HL-60 (cell line): ENCODE measurements around the gene SEMA6B.
A peak's percentile ranks its signal among the peaks of the same experiment; 100 is the strongest.

ENCODE experiments used
- DNase-seq, 2 experiments: peaks; one replicate each; pipeline ENCODE4 v3.0.0-alpha.2; 2010 to 2020; ENCODE audit warnings: low read depth in 1 of 2, low spot score in 1 of 2
- H3K27ac ChIP-seq: fragments of 250-450 bp; sonication (Bioruptor Pico); replicated peaks from 2 replicates; pipeline ENCODE4 v1.5.1; 2020; ENCODE audit warnings: mild to moderate bottlenecking, moderate library complexity
- H3K27me3 ChIP-seq: fragments of 250-450 bp; sonication (Bioruptor Pico); 2 replicates; pipeline ENCODE4 v1.5.1; 2021; ENCODE audit warnings: mild to moderate bottlenecking, moderate library complexity; ENCODE audit not compliant: insufficient read depth, poor library complexity, severe bottlenecking
- H3K4me3 ChIP-seq: replicated peaks from 2 replicates; pipeline ENCODE4 v1.5.1; 2011; ENCODE audit warnings: mild to moderate bottlenecking, control low read depth, low read length; ENCODE audit not compliant: insufficient read depth
- GABPA ChIP-seq: IDR thresholded peaks from 2 replicates; pipeline ENCODE4 v1.6.1; 2012; ENCODE audit warnings: low read depth
- POLR2AphosphoS5 ChIP-seq: IDR thresholded peaks from 2 replicates; pipeline ENCODE4 v1.6.1; 2012; ENCODE audit warnings: low read depth
- SPI1 ChIP-seq: IDR thresholded peaks from 2 replicates; pipeline ENCODE4 v1.6.1; 2012; ENCODE audit warnings: low read depth, mild to moderate bottlenecking, borderline replicate concordance
- TF ChIP-seq, protein P1 (sequence below): IDR thresholded peaks from one replicate; pipeline ENCODE4 v1.5.1; 2011; ENCODE audit warnings: low read length, control low read depth, inconsistent platforms; ENCODE audit not compliant: insufficient read depth
- TF ChIP-seq, protein P2 (sequence below): IDR thresholded peaks from 2 replicates; pipeline ENCODE4 v1.6.1; 2012; ENCODE audit warnings: low read depth; ENCODE audit not compliant: insufficient replicate concordance

Gene SEMA6B

DNA sequence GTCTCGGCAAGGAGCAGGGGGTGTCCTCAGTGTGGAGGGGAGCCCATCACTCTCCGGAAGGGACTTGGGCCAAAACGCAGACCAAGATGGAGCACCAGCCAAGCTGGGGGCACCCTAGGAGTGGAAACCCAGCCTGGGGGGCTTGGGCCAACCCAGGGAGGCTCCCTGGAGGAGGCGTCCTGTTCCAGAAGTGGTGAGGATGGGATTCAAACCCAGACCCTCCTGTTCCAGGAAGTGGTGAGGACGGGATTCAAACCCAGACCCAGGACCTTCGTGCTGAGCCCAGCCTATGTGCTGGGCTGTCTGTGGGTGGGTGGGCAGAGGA lies 40.4 kb downstream of the SEMA6B start:
- TF ChIP-seq POLR2AphosphoS5 (no peak), GABPA (no peak), SPI1 (no peak)
- TF ChIP-seq, protein P1, sequence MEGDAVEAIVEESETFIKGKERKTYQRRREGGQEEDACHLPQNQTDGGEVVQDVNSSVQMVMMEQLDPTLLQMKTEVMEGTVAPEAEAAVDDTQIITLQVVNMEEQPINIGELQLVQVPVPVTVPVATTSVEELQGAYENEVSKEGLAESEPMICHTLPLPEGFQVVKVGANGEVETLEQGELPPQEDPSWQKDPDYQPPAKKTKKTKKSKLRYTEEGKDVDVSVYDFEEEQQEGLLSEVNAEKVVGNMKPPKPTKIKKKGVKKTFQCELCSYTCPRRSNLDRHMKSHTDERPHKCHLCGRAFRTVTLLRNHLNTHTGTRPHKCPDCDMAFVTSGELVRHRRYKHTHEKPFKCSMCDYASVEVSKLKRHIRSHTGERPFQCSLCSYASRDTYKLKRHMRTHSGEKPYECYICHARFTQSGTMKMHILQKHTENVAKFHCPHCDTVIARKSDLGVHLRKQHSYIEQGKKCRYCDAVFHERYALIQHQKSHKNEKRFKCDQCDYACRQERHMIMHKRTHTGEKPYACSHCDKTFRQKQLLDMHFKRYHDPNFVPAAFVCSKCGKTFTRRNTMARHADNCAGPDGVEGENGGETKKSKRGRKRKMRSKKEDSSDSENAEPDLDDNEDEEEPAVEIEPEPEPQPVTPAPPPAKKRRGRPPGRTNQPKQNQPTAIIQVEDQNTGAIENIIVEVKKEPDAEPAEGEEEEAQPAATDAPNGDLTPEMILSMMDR, result no peak
- TF ChIP-seq, protein P2, sequence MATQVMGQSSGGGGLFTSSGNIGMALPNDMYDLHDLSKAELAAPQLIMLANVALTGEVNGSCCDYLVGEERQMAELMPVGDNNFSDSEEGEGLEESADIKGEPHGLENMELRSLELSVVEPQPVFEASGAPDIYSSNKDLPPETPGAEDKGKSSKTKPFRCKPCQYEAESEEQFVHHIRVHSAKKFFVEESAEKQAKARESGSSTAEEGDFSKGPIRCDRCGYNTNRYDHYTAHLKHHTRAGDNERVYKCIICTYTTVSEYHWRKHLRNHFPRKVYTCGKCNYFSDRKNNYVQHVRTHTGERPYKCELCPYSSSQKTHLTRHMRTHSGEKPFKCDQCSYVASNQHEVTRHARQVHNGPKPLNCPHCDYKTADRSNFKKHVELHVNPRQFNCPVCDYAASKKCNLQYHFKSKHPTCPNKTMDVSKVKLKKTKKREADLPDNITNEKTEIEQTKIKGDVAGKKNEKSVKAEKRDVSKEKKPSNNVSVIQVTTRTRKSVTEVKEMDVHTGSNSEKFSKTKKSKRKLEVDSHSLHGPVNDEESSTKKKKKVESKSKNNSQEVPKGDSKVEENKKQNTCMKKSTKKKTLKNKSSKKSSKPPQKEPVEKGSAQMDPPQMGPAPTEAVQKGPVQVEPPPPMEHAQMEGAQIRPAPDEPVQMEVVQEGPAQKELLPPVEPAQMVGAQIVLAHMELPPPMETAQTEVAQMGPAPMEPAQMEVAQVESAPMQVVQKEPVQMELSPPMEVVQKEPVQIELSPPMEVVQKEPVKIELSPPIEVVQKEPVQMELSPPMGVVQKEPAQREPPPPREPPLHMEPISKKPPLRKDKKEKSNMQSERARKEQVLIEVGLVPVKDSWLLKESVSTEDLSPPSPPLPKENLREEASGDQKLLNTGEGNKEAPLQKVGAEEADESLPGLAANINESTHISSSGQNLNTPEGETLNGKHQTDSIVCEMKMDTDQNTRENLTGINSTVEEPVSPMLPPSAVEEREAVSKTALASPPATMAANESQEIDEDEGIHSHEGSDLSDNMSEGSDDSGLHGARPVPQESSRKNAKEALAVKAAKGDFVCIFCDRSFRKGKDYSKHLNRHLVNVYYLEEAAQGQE, result no peak
- no peak overlapping the region for H3K4me3 ChIP-seq
- no peak overlapping the region for H3K27ac ChIP-seq
- no peaks in the 10 kb centered on the region for H3K27me3 ChIP-seq
- DNase-seq, result no peak

DNA sequence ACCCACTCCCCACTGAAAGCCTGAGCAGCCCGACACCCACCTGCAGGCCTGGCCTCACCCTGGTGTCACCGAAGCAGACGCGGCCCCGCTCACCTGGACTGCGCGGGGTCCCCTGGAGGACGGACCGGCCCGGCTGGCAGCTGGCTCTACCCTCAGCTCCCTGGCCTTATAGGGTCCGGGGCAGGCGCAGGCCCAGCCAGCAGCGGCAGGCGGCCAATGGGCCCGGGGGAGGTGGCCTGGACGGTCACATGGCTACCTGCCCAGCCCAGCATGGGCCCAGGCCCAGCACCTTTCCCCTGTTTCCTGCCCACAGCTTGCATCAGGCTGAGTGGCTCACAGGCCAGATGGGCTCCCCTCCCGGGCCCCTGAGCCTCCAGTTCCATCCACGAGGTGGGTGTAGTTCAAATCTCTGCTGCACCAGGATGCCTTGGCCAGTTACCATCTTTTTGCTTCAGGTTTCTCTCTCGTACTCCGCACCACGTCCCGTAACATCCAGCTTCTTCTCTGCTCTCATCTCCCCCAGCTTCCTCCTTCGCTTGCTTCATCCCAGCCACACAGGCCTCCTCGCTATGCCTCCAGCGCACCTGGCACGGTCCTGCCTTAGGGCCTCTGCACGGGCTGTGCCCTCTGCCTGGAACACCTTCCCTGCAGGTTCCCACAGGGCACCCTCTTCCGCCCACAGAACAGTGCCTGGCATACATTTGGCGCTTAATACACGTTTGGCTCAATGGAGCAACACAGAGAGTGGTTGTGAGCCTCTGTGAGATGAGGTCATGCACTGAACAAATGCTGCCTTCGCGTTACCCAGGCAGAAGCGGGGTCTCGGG lies 40.9 kb downstream of the SEMA6B start, which contains the start of gene PLIN4:
TSS of gene PLIN4 (minus strand) at position 142 of the 827 bp plus-strand sequence. CDS start 214 bp downstream, outside the sequence.
- DNase-seq, result peak in 1 of 2 experiments; percentile 59
- H3K27me3 ChIP-seq, result no peaks in the 10 kb centered on the region
- no peak within 1 kb of the TSS for H3K4me3 ChIP-seq
- no peak for TF ChIP-seq POLR2AphosphoS5
- TF ChIP-seq GABPA, result no peak
- TF ChIP-seq, protein P2, result no peak
- TF ChIP-seq SPI1, result no peak
- TF ChIP-seq, protein P1, result no peak
- H3K27ac ChIP-seq, result no peak within 1 kb of the TSS

DNA sequence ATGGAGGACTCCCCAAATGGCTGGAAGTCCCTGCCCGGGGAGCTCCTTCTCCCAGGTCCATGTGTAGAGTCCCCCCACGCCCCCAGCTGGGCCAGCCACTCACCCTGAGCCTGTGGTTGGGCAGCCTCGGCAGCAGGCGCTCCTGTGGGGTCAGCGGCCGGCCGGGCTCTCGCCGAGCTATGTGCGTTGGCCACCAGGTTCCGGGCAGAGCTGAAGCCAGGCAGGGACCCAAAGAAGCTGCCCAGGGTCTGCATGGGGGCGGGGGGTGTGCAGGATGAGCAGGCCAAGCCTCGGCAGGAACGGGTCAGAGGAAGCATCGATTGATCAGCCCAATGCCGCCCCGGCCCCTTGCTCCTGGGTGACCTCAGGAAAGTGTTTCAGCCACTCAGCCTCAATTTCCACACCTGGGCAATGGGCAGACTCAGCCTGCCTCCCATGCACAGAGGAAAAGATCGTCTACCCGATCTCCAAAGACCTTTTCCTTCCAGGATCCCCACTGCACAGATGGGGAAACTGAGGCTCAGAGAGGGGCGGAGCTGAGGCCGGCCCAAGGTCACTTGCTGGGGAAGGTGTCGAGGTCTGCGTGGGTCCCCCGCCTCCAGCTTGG lies 41.9 kb downstream of the SEMA6B start:
- H3K4me3 ChIP-seq, result no peak overlapping the region
- H3K27me3 ChIP-seq, result no peaks in the 10 kb centered on the region
- TF ChIP-seq, protein P1, result no peak
- TF ChIP-seq GABPA (no peak), POLR2AphosphoS5 (no peak), SPI1 (no peak)
- TF ChIP-seq, protein P2, result no peak
- H3K27ac ChIP-seq, result no peak overlapping the region
- no peak for DNase-seq
